Measurements from ENCODE around the gene DYSF.

Gene DYSF

GRCh38 chr2:71555798-71556454 lies 102.6 kb downstream of the DYSF start:
- DNase-seq, result no peak

GRCh38 chr2:71556692-71557250 lies 103.4 kb downstream of the DYSF start:
- no peak for DNase-seq

DNA sequence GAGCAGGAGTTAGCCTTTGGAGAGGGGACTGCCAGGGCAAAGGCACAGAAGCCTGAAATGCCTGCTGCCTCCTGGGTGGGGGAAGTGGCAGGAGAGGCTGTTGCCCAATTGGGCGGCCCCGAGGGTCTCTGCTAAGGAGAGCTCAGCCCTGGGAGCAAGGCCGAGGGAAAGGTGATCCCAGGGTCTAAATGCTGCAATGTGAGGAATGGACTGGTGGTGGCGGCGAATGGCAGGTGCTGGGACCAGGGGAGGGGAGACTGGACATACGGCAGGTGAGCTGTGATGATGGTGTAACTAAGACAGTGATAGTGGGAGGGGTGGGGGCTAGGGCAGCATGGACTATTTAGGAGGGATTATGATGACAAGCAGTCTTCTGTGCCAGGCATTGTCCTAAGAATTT lies 104.0 kb downstream of the DYSF start:
- no peak for DNase-seq

GRCh38 chr2:71558300-71559051 lies 105.1 kb downstream of the DYSF start:
- DNase-seq, result peak; percentile 15

- DNase-seq, result no peak
Observed at GRCh38 chr2:71559080-71559827, 105.9 kb downstream of the DYSF start.

GRCh38 chr2:71559828-71560637 lies 106.7 kb downstream of the DYSF start:
- DNase-seq, result no peak

GRCh38 chr2:71560638-71561011 lies 107.3 kb downstream of the DYSF start:
- no peak for DNase-seq

DNA sequence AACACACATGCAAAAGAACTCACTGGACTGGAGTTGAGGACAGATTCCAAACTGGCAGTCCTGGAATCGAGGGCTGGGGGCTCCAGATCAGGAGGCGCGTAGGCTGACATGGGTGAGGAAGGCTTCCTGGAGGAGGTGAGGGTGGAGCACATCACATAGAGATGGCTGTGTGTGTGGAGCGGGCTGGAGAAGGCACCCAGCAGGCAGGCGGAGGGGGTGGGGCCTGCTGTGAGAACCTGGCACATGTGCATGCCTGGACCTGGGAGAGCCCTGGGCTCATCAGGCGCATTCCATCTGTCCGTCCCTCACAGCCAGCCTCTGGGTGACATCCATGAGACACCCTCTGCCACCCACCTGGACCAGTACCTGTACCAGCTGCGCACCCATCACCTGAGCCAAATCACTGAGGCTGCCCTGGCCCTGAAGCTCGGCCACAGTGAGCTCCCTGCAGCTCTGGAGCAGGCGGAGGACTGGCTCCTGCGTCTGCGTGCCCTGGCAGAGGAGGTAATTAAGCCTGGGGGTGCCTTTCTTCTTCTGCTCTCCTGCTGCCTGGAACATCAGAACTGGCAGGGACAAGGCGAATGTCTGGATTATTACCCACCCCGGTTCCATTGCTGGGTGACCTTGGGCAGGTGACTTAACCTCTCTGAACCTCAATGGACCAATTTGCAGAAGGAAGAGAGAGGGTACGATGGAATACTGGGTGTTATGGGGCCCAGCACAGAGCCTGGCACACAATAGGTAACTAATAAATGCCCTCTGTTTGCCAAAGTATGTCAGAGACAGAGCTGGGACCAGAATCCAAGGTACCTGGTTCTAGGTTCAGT lies 108.3 kb downstream of the DYSF start:
- DNase-seq, result no peak

- no peak for DNase-seq
Observed at GRCh38 chr2:71562518-71562917, 109.2 kb downstream of the DYSF start.

DNA sequence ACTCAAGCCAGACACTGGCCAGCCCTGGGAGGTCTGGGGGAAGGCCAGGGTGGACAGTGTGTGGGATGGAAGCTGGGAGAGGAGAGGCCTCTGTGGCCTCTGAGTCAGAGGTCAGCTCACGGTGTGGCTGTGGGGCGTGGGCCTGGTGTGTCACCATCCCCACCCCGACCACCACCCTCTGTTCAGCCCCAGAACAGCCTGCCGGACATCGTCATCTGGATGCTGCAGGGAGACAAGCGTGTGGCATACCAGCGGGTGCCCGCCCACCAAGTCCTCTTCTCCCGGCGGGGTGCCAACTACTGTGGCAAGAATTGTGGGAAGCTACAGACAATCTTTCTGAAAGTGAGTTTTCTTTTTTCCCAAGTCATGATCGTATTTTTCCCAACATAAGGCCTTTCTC lies 110.5 kb downstream of the DYSF start:
- DNase-seq, result no peak

DNA sequence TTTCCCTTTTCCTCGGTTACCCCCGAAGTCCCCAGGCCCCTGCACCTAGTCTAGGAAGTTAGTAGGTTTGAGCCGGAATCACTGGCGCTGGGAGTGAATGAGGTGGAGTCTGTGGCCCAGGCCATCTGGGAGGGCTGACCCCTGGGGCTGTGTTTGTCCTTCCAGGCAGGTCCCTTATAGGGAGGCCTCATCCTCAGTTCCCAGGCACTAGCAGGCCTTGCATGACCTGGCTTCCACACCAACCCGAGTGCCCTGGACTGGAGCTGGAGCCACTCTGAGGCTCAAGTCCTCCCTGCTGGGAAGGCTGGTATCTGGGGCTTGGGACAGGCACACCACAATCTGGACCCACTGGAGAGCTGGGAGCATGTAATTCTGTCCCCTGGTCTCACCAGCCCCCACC lies 111.0 kb downstream of the DYSF start:
- DNase-seq, result no peak

- no peak for DNase-seq
Observed at GRCh38 chr2:71564790-71565189, 111.4 kb downstream of the DYSF start.

GRCh38 chr2:71566372-71566771 lies 113.0 kb downstream of the DYSF start:
- no peak for DNase-seq

DNA sequence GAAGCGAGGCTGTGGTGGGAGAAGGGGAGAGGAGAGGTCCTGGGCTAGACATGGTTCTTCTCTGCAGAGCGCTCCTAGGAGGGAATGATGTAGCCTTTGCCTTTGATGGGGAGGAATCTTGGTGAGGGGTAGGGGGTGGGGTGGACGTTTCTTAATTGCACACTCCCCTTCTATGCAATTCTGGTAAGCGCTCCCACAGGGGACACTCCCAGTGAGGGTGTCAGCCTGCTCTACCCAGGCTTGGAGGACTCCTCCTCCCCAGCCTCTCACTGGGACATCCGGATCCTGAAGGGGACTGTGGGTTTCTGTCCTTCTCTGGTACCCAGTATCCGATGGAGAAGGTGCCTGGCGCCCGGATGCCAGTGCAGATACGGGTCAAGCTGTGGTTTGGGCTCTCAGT lies 114.3 kb downstream of the DYSF start:
- no peak for DNase-seq

- no peak for DNase-seq
Observed at GRCh38 chr2:71568103-71568502, 114.7 kb downstream of the DYSF start.

GRCh38 chr2:71570511-71570910 lies 117.2 kb downstream of the DYSF start:
- no peak for DNase-seq

GRCh38 chr2:71570951-71571460 lies 117.6 kb downstream of the DYSF start:
- DNase-seq, result no peak

GRCh38 chr2:71571945-71572344 lies 118.6 kb downstream of the DYSF start:
- no peak for DNase-seq

DNA sequence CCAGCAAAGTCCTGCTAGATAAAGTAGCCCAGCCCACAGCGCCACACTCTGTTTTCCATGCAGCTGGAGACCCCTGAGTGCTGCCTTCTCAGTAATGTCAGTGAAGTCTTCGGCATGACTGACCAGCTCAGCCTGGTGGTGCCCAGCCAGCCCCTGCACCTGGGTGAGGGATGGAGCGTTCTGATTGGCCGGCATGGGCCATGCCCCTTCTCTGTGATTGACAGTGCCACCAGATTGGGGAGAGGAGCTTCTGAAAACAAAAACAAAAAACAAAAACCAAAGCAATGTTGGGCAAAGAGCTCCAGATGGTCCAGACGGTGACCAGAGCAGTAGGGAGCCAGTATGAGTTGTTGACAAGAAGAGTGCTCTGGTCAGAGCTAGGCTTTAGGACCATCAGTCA lies 122.6 kb downstream of the DYSF start:
- no peak for DNase-seq

- DNase-seq, result no peak
Observed at GRCh38 chr2:71576541-71576940, 123.2 kb downstream of the DYSF start.

- DNase-seq, result no peak
Observed at GRCh38 chr2:71577209-71577608, 123.8 kb downstream of the DYSF start.

Measured in EL (cell line).